Cerebellar nuclear complex (tissue), 1 donor: ENCODE data around the gene RAB4B.
"Not testable (repeated sequence)": the region's sequence is repeated elsewhere in the genome, so short reads cannot be mapped to it uniquely, and the experiment has no call there.

Experiments
- DNase-seq, 2 experiments: peaks; one replicate each; lab custom pipeline; 2025; lab: John Stamatoyannopoulos, UW

Gene RAB4B

DNA sequence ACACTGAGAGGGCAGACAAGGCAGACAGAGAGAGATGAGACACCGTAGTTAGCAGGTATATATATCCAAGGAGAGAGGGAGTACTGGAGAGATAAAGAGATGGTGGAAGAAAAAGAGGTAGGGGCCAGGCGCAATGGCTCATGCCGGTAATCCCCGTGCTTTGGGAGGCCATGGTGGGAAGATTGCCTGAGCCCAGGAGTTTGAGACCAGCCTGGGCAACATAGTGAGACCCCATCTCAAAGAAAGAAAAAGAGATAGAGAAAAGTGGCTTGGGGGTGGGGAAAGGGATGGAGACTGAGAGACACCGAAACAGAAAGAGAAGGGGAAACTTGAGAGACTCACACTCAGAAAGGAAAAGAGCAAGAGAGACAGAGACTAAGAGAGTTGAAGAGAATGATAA lies 2.5 kb downstream of the RAB4B start:
- no peak for DNase-seq

DNA sequence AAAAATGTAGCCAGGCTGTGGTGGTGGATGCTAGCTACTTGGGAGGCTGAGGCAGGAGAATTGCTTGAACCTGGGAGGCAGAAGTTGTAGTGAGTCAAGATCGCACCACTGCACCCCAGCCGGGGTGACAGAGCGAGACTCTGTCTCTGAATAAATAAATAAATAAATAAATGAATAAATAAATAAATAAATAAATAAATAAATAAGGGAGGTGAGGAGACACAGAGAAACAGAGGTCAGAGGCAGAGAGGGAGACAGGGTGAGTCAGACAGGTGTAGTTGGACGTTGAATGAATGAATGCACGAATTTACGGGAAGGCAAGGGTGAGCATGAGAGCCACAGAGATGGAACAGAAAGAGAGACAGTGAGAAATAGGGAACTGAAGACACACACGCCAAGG lies 3.1 kb downstream of the RAB4B start:
- no peak for DNase-seq

DNA sequence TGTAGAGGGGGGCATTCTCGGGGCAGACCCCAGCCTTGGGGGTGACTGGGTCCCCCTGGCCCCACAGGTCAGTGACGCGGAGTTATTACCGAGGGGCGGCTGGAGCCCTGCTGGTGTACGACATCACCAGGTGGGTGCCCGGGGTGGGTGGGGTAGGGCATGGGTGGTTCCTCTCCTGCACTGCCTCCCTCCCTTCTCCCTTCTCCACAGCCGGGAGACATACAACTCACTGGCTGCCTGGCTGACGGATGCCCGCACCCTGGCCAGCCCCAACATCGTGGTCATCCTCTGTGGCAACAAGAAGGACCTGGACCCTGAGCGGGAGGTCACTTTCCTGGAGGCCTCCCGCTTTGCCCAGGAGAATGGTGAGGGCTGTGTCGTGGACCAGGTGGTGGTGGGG lies 5.7 kb downstream of the RAB4B start:
- DNase-seq = no peak

DNA sequence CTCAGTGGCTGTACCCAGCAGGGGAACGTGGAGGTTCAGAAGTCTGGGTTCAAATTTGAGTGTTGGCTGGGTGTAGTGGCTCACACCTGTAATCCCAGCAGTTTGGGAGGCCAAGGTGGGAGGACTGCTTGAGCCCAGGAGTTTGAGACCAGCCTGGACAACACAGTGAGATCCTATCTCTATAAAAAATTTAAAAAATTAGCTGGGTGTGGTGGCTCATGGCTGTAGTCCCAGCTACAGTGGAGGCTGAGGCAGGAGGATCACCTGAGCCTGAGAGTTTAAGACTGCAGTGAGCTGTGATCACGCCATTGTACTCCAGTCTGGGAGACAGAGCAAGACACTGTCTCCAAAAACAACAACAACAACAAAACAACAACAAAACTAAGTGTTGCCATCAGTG lies 6.1 kb downstream of the RAB4B start:
- not testable (repeated sequence) for DNase-seq

DNA sequence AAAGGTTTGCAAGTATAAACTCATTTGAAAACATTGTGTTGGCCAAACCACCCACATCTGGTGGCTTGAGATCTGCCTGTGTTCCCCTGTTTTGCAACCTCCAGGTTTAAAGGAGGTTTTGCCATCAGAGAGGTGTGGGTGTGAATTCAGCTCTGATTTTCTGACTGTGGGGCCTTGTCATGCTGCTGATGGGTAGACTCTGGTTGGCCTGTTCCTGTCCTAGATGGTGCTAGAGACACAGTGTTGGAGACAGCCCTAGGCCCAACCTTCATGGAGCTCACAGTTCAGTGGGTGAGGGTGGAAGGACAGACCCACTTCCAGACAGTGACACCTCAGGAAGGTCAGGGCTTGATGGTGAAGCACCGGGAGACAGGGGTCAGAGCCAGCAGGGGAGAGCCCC lies 7.5 kb downstream of the RAB4B start:
- no peak for DNase-seq

DNA sequence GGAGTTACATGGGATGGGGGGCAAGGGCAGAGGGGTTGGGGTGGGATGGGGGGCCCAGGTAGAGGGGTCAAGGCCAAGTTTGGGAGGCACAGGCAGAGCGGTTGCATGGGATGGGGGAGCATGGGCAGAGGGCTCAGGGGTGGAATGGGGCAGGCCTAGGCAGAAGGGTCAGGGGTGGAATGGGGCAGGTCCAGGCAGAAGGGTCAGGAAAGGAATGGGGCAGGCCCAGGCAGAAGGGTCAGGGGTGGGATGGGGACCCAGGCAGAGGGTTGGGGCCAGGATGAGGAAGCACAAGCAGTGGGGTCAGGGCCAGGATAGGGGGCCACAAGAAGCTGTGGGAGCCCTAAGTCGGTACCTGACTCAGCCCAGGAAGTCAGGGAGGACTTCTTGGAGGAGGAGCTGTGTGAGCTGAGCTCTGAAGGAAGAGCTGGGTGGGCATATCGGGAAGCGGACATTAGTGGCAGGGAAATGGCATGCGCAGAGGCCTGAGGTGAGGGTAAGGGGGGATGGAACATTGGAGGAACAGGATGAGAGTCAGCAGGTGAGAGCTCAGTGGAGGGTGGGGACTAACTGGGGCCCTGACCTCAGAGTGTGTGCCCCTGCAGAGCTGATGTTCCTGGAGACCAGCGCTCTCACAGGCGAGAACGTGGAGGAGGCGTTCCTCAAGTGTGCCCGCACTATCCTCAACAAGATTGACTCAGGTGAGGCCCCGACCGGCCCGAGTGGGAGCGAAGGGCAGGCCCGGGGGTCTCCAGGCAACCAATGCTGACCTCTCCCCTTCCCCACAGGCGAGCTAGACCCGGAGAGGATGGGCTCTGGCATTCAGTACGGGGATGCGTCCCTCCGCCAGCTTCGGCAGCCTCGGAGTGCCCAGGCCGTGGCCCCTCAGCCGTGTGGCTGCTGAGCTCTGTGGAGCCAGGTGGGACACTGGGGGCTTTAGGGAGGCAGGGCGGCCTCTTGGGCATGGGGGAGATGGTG lies 8.3 kb downstream of the RAB4B start:
- DNase-seq = no peak

DNA sequence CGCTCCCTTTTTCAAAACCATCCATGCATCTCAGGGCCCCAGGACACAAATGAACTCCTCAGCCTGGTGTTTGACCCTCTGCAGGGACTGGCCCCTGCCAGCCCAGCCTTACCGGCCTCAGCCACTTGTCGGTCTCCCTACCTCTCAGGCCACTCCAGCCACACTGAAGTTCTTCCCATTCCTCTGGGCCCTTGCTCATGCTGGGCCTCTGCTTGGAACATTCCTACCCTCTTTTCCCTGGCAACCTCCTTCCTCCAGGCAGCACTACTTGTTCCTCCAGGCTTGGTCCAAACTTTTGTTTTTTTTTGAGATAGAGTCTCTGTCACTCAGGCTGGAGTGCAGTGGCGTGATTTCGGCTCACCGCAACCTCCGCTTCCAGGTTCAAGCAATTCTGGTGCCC lies 13.3 kb downstream of the RAB4B start:
- no peak for DNase-seq

DNA sequence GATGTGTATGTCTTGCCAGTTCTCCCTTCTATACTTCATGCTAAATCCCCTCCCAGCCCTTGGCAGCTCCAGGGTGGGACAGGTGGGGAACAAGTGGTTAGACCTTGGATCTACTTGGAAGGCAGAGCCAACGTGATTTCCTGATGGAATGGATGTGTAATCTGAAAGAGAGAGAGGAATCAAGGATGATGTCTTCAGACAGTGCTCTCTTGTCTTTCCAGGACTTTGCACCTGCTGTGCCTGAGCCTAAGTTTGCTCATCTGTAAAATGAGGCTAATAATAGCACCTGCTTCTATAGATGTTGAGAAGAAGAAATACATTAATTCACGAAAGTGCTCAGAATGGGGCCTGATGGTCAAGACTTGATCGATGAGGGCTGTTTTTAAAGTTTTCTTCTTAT lies 13.9 kb downstream of the RAB4B start:
- DNase-seq = no peak

DNA sequence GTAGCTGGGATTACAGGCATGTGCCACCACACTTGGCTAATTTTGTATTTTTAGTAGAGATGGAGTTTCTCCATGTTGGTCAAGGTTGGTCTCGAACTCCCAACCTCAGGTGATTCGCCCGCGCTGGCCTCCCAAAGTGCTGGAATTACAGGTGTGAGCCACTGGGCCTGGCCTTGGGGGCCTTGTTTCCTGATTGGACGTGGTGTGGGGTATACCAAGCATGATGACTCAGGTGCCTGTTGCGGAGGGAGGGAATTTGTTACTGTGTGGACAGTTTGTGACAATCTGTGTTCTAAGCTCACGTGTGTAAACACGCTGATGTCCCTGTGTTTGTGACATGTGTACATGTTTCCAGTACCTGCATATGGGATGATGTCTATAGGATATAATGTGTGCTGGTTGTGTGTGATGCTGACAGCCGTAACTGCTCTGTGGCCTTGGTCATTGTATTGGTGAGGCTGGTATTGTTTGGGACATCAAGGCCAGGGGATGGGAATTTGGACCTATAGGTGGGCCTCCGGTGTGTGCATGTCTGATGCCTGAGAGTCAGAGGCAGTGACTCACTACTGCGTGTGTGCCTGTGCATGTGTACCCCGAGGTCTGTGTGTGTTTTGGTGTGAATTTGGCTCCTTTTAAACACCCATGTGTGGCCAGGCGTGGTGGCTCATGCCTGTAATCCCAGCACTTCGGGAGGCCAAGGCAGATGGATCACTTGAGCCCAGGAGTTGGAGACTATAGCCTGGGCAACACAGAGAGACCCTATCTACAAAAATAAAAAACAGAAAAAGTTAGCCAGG lies 19.3 kb downstream of the RAB4B start:
- DNase-seq = no peak

DNA sequence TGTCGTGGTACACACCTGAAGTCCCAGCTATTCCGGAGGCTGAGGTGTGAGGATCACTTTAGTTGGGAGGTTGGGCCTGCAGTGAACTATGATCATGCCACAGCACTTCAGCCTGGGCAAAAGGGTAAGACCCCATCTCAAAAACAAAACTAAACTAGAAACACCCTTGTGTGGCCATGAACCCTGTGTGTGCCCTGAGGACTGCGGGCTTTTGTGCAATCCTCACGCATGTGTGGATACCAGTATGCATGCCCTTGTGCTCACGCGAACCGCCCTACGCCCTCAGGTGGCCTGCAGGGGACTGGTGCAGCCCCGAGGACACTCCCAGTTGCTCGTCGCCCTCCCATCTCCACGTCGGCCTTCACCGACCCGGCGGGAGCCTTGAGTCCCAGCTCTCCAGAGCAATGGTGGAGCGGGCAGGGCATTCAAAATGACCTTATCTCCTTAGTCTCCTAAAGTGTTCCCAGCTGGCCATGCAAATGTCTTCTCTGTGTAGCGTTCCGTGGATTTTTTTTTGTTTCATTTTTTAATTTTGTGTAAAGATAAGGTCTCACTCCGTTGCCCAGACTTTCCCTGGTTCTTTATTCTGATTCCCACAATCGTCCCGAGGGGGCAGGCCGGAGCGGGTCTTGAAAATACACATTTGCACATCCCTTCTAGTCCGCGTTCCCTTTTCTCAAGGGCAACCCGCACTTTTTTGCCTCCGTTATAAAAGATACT lies 20.1 kb downstream of the RAB4B start:
- no peak for DNase-seq

DNA sequence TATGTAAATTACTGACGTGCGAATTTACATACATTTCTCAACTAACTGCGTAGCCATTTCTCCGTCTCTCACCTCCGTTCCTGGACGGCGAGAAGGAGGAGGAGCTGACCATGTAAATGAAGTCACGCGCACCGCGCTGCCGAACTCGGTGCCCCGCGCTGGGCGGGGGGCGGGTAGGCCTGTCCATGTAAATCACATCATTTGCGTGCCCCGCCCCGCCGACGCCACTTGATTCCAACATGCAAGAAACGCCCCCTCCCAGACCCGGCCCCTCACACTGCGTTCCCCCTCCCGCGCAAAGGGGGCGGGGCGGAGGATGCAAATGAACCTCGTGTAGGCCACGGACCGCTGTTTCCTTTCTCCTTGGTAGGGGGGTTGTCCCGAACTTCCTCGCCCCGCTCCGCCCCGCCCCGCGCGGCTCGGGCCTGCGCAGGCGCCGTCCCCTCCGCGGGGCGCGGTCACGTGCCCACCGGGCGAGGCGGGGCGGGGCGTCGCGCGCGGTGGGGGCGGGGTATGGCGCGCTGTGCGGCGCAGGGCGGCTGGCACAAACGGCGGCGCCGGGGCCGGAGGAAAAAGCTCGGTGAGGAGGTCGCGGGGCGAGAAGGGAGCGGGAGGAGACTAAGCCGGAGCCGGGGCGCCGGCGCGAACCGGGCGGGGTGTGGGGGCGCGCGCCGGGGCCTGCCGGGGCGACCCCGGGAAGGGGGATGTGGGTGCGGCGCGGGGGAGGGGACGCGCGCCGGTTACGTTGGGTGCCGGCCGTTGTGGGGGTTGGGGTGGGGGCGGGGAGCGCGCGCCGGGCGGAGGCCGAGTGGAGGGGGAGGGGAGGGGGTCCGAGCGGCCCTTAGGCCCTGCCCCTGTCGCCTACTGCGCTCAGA lies 20.9 kb downstream of the RAB4B start, which contains the start of gene EGLN2:
TSS of gene EGLN2 (plus strand) at position 509 of the 875 bp plus-strand sequence. CDS start 1,382 bp downstream, outside the sequence.
- peak; percentile 99 for DNase-seq

DNA sequence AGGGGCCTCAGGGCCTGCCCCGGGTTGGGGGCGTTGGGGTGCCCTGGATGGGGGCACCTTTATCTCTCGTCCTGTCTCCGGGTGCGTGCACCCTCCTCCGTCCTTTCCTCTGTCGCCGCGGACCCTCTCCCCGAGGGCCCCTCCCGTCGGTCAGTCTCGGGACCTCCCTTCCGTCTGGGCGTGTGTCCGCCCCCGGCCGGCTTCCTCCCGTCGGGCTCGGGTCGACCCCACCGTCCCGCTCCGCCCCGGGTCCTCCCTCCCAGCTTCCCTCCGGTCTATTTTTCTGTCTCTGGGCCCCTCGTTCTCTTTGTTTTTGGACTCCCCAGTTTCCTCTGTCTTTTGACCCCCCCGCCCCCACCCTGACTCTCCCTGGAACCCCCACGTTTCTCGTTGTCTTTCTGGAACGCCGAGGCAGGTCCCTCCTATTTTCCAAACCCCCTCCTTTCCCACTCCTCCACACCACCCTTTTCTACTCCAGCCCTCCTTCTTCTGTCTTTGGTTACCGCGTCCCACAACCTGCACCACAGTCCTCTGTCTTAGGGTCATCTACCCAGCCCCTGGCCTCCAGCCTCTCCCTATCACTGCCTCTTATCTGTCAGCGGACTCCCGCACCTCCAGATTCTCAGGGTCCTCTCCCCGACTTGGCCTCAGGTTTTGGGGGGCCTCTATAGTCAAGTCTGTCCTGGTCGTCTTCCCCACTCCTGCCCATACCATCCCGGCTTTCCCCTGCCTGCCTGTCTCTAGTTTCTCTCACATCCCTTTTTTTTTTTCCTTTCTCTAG lies 21.7 kb downstream of the RAB4B start:
- no peak for DNase-seq

DNA sequence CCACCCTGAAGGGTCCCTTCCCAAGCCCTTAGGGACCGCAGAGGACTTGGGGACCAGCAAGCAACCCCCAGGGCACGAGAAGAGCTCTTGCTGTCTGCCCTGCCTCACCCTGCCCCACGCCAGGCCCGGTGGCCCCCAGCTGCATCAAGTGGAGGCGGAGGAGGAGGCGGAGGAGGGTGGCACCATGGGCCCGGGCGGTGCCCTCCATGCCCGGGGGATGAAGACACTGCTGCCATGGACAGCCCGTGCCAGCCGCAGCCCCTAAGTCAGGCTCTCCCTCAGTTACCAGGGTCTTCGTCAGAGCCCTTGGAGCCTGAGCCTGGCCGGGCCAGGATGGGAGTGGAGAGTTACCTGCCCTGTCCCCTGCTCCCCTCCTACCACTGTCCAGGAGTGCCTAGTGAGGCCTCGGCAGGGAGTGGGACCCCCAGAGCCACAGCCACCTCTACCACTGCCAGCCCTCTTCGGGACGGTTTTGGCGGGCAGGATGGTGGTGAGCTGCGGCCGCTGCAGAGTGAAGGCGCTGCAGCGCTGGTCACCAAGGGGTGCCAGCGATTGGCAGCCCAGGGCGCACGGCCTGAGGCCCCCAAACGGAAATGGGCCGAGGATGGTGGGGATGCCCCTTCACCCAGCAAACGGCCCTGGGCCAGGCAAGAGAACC lies 22.4 kb downstream of the RAB4B start:
- no peak for DNase-seq

DNA sequence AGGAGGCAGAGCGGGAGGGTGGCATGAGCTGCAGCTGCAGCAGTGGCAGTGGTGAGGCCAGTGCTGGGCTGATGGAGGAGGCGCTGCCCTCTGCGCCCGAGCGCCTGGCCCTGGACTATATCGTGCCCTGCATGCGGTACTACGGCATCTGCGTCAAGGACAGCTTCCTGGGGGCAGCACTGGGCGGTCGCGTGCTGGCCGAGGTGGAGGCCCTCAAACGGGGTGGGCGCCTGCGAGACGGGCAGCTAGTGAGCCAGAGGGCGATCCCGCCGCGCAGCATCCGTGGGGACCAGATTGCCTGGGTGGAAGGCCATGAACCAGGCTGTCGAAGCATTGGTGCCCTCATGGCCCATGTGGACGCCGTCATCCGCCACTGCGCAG lies 22.9 kb downstream of the RAB4B start:
- DNase-seq = no peak

DNA sequence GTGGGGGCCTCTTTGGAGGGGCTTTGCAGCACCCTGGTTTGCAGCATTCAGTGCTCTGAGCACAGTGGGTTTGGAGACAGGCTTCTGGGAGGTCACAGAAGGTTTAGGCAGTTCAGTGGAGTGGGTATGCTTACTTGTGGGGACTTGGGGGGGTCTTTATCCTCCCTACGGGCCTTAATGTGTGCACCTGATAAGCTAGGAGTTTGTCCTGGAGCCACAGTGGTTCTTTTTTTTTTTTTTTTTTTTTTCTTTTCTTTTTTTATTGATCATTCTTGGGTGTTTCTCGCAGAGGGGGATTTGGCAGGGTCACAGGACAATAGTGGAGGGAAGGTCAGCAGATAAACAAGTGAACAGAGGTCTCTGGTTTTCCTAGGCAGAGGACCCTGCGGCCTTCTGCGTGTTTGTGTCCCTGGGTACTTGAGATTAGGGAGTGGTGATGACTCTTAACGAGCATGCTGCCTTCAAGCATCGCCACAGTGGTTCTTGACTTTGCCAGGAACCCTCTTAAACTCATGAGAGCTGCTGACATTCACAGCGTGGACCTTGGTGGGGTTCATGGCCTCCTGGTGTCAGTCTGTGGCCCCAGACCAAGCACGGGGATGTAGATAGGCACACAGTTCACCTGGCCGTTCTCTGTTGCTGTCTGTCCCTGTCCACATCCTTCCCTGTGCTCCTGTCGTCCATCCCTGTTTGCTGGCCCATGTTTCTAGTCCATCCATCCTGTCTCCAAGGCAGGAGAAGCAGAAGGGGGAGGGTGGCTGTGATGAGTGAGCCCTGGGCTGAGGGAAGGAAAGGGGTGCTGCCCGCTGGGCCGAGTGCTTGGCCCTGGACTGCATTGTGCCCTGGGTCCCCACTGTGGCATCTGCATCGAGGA lies 23.6 kb downstream of the RAB4B start:
- DNase-seq = no peak

DNA sequence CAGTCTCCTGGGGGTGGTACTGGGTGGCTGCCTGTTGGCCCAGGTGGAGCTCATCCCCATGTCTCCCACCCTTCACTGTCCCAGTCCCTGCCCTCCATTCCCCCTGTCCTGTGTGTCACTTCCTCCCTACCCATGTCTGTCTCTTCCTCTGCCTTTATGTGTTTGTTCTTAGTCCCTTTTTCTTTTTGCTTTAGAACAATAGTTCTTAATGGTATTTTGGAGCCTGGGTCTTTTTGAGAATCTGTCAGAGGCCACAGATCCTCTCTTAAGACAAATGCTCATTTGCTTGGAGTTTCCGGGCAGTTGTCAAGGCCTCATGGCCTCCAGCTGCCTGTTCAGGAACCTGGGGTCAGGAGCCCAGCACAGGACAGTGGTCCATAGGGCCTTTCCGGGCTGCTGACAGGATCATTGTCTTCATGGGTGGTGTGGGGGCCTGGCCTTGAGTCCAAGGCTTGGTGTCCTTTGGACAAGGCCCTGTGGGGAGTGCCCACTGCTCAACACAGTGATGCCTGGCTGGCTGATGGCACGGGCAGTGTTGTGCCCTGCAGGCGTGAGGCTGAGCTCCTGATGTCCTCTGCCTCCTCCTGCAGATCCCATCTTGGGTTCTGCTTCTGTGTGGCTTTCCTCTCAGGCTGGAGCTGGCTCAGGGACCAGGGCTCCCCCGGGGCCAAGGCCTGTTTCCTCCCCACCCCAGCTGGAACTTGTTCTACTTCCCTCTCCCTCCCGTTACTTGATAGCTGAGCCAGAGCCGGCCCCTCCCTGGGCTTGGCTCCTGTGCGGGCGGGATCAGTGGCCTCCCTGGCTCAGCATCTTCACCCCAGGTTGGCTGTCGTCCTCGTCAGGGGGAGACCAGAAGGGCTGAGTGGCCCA lies 24.5 kb downstream of the RAB4B start:
- peak in 1 of 2 experiments; percentile 8 for DNase-seq

DNA sequence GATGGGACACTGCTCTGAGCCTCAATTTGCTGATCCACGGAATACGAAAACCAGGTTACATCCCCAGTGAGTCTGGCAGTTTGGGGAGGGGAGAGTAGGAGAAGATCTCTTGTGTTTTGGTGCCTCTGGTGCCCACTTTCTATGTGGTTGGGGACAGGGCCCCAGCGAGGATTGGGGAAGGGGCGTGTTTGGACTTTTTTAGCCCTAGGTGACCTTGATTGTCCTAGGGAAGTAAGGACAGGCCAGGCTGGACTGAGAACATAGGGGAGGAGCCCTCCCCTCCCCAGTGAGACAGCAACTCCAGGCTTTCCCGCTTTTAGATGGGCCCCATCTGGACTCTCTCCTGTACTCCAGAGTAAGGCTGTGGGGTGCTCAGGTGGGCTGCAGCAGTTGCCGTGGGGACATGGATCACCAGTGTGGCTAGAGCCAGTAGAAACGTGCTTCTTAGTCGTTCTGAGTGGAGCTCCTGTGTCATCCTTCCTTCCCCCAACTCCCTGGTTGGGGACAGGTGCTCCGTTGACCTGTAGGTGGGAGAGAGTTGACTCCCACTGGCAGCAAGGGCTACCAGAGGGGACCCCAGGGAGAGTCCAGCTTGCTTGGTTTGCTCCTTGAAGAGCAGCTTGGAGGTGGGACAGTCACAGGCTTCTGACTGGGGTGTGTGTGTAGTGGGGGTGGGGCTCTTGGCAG lies 25.3 kb downstream of the RAB4B start:
- no peak for DNase-seq
